Stimulated activated CD4-positive, alpha-beta T cell treated with anti-CD3 and anti-CD28 coated beads, Interleukin-15, amount 100 ng/mL, for 24 hours (primary cell): ENCODE results near the gene SGPP1.
A peak's percentile ranks its signal among the peaks of the same experiment; 100 is the strongest.
"Not testable (repeated sequence)": the region's sequence is repeated elsewhere in the genome, so short reads cannot be mapped to it uniquely, and the experiment has no call there.

ENCODE experiments used
- DNase-seq: peaks from one replicate; pipeline ENCODE4 v3.0.0-alpha.2; 2020

The SGPP1 gene

GRCh38 chr14:63727736-63728728 is at the start of gene SGPP1:
SGPP1 (minus strand) TSS chr14:63728065; CDS start chr14:63727944, 121 bp downstream.
- DNase-seq = peak; percentile 85

GRCh38 chr14:63777024-63777423 is 49.2 kb upstream of the SGPP1 start:
- DNase-seq = no peak

GRCh38 chr14:63773504-63773903 is 45.6 kb upstream of the SGPP1 start:
- no peak for DNase-seq

- peak; percentile 53 for DNase-seq
Observed at GRCh38 chr14:63770187-63770807, 42.4 kb upstream of the SGPP1 start.

- no peak for DNase-seq
Observed at GRCh38 chr14:63766611-63767010, 38.7 kb upstream of the SGPP1 start.

- no peak for DNase-seq
Observed at GRCh38 chr14:63764620-63765139, 36.8 kb upstream of the SGPP1 start.

- no peak for DNase-seq
Observed at GRCh38 chr14:63764103-63764502, 36.2 kb upstream of the SGPP1 start.

- no peak for DNase-seq
Observed at GRCh38 chr14:63761351-63762117, 33.7 kb upstream of the SGPP1 start.

- DNase-seq = no peak
Observed at GRCh38 chr14:63760014-63760413, 32.1 kb upstream of the SGPP1 start.

GRCh38 chr14:63759456-63759855 is 31.6 kb upstream of the SGPP1 start:
- DNase-seq = no peak

GRCh38 chr14:63757211-63757610 is 29.3 kb upstream of the SGPP1 start:
- no peak for DNase-seq

- DNase-seq = no peak
Observed at GRCh38 chr14:63752449-63753169, 24.7 kb upstream of the SGPP1 start.

- DNase-seq = not testable (repeated sequence)
Observed at GRCh38 chr14:63751076-63751475, 23.2 kb upstream of the SGPP1 start.

- no peak for DNase-seq
Observed at GRCh38 chr14:63747846-63748245, 20.0 kb upstream of the SGPP1 start.

- DNase-seq = no peak
Observed at GRCh38 chr14:63745858-63746425, 18.1 kb upstream of the SGPP1 start.

- DNase-seq = no peak
Observed at GRCh38 chr14:63745272-63745671, 17.4 kb upstream of the SGPP1 start.

- no peak for DNase-seq
Observed at GRCh38 chr14:63737582-63738006, 9.7 kb upstream of the SGPP1 start.

- DNase-seq = no peak
Observed at GRCh38 chr14:63735720-63736119, 7.9 kb upstream of the SGPP1 start.

GRCh38 chr14:63730659-63731058 is 2.8 kb upstream of the SGPP1 start:
- no peak for DNase-seq

- DNase-seq = peak; percentile 40
Observed at GRCh38 chr14:63727231-63727735, 582 bp downstream of the SGPP1 start.

- no peak for DNase-seq
Observed at GRCh38 chr14:63726499-63726898, 1.4 kb downstream of the SGPP1 start.
